NCI-H1092 (cell line): ENCODE results near the gene GNA14.
A peak's percentile ranks its signal among the peaks of the same experiment; 100 is the strongest.
"Not testable (repeated sequence)": the region's sequence is repeated elsewhere in the genome, so short reads cannot be mapped to it uniquely, and the experiment has no call there.

ENCODE experiments used
- DNase-seq: peaks from one replicate; lab custom pipeline; 2025; lab: John Stamatoyannopoulos, UW

GNA14 gene

DNA sequence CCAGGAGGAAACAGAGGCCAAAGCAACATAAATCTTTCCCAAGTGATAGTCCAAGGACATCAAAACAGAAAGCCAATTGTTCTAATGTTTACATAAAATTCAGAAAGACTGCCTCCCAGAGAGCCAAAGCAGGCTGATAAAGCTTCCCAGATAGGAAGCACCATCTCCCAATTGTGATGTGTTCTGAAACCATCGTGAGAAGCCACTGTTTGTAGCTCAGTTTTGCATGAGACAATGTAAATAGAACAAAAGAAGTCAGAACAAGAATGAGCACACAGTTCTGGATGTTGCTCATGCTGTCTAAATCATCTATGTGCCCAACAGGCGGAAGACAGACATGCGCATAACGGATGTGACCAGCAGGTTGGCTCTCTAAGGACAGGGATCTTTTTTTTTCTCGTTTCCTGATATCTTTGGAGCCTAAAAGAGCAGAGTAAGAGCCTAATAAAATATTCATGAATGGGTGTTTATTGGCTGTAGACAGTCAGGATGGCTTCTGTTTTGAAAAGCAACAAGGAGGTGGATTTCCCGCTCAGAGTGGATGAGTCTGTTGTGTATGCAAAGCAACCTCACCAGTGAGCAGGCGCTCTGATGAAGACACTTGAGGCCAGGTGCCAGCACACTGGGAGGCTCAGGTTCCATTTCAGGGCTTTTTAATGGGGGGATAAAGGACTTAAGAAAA lies 113.6 kb downstream of the GNA14 start:
- peak; percentile 15 for DNase-seq

DNA sequence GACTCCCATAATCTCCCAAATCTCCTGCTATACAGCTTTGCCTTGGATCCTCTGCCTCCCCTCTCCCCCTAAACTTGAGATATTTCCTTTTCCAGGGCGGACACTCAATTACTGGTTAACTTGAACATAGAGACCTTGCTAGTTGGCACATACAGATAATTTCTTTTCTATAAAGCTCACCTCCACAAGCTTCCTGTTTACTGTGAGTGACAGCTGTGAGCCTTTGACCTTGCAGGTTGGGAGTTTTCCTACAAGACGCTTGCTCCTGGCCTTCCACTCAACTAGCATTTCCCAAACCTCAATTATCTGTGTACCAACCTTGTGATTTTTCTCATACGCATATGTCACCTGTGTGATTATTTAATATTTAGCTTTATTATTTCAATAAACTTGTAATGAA lies 114.5 kb downstream of the GNA14 start:
- no peak for DNase-seq

DNA sequence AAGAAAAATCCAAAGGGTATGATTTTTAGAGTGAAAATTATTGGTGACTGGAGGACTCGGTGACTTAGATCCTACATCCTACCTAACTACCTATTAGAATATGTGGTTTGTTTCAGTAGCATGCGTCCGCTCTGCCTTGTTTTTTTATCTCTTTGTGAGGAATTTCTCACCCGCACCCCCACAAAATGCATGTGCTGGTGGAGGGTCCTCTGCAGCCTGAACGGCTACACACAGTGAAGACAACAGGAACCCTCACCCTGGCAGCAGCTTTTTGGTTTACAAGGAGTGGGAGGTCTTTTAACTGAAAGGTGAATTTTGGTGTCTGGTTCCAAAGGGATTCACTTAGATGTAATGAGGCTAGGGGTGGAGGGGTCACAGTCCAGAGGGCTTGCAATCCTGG lies 115.5 kb downstream of the GNA14 start:
- DNase-seq = no peak

DNA sequence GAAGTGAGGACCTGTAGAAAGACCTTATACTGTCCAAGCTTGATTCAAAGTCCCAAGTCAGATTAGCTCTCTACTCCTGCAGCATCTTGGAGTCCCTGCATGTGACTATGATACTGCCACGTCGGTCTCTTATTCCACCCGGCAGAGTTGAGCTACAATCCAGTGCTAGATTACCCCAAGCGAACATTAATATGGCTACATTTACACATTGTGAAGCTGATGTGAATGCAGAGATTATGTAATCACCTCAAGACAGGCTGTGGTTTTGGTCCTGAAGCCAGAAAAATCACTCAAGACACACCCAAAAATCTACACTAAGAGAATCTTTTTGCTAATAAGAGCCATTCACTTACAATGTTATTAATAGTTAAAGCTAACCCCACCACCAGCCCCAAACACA lies 116.7 kb downstream of the GNA14 start:
- DNase-seq = no peak

DNA sequence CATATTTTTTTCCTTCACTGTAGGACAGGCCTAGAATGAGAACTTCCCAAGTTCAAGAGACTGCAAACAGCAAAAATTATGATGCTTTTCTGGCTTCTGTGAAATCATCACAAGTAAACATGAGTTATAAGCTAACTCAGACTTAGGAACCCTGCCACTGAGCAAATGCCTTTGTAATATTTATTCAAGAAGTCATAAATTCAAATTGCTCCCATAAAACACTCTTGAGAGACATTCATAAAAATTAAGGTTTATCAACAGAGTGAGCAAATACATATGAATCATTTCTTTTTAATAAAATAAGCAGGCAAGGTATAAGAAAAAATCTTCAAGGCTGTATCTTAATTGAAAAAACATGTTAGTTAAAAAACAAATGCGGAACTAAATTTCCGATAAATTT lies 124.2 kb downstream of the GNA14 start:
- DNase-seq = no peak

DNA sequence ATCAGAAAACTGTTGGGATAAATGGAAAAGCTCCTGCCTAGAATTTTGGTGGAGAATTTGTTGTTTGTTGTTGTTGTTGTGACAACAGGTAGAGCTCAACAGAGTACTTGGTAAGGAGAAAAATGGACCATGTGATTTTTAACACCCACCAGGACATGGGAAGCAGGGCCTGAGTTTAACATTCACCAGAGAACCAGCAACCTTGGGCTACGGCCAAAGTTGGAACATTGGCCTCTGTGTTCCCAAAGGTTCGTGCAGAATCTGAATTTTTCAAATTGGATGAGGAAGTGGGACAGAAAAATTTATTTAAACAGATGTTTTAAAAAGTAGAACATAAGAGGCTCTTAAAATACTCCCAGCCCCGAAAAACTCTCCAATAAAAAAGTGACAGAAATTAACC lies 127.0 kb downstream of the GNA14 start:
- DNase-seq = no peak

DNA sequence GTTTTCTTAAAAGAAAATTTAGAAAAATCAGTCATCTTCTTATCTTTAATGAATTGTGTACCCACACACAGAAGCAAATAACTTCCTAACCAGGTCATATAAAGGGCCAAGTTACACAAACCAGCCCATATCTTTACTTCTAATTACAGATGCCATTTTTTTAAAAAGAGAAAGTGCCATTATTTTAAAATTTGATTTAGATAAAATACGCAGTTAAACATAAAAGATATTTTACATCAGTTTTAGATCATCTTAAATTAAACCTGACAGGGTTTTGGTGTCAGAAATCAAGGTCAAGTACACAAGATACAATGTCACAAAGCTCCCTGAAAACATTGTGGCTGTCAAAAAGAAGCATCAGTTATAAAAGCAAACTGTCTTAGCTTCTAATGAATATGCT lies 129.4 kb downstream of the GNA14 start:
- no peak for DNase-seq

DNA sequence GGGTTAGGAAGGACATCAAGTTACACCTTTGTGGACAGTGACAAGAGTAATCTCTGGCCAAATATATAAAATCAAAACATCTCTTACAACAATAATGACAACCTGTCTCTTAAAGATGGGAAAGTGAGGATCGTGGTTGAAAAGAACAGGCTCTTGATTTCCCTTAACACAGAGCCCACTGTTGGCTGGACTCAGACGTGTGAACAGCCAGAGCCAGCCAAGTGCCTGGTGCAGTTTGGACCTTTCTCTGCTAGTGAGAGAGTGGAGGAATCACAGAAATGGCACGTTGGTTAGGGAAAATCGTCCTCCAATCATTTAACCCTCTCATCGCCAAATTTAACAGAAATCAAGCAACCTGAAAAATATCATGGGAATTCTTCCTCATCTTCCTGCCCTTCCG lies 131.3 kb downstream of the GNA14 start:
- DNase-seq = no peak

DNA sequence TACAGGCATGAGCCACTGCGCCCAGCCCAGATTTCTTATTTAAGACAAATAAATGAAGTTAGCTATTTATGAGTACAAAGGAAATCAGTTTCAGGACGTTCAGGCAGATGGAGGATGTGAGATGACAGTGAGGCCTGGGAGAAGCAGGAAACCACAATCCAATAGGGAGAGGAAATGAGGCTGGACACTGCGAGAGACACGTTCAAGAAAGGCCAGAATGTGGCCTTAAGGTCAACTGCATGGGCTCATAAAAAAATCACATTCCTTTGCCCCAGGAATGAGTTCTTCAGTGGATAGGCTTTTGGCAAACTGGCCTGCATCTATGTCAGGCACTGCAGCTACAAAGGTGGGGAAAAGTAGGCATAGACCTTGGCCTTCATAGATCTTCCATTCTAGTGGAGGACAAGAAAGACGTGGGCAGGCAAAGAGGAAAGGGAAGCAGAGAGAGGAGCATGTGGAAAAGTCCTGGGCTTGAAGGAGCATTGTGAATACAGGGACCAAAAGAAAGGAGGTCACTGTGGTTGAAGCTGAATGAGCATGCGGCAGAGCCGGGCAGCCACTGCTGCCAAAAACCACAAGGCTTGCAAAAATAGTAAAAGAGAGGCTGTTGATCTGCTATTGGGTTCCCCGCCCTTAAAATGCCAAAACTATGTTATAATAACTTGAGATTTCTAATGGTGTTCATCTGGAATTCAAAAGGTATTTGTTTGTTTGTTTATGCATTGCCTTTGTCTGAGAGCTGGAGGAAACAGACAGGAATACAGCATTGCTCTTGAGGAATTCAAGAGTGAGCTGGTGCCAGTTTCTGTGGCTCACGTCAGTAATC lies 133.0 kb downstream of the GNA14 start:
- DNase-seq = no peak

DNA sequence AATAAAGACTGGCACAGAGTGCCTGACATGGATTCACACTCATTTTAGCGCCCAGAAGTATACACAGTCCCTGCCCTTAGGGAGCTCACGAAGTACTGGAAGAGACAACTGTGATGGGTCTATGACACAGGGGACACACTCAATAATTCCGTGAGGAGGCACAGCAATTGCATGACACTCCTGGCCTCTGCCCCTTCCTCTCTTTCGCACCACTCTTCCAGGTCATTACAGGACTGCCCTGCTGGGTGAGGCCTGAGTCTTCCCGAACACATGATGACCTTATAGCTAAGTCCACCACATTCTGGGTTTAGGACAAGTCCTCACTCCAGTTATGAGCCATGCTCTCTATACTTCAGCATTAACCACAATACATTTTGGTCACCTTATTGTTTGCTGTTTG lies 134.7 kb downstream of the GNA14 start:
- DNase-seq = no peak

DNA sequence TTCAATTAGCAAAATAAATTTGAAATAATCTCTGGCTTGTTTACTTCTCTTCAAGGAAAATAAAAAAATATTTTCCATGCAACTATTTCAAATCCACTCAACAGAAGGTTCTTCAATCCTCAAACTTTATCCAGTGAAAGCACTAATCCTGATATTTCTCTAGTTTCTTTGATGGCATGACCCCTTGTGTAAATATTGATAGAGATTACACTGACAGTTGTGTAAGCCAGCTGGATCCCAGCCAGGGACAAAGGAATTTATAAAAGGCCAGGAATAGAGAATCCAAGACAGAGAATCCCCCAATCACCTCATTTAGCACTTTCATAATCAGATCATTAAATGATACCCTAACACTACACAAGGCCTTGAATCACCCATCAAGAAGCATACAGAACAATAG lies 135.2 kb downstream of the GNA14 start:
- DNase-seq = no peak

DNA sequence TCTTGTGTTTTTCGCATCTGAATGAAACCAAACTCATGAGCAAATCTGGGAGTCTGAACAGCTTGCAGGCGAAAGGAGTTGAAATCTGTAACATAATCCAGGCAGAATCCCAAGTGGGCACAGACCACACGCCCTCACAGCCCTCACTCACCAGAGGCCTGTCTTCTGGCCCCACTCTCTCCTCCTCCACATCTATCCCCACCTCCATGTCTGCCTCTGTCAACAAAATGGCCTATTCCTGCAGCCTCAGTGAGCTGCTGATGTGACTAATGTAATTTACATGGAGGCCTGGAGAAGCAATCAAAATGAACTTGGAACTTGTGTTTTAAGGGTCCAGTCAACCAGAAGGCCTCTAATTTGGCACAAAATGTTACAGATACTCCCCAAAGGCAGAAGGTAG lies 136.6 kb downstream of the GNA14 start:
- DNase-seq = no peak

DNA sequence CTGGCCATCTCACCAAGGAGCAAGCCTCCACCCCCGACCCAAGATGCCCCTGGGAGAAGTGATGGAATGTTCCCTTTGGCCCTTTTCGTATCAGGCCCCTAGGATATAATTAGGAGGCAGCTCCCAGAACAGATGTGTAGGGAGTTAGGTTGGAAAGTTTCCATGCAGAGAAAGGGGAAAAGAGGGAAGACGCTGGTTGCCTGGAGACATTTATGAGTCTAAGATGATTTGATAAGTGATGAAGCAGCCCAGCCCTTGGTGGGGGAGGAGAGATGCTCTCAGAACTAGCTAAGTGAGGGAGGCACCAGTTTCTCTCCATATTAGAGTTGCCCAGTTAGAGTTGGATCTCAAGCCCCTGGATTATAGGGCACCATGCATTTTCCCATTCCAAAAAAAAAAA lies 137.5 kb downstream of the GNA14 start:
- DNase-seq = no peak

DNA sequence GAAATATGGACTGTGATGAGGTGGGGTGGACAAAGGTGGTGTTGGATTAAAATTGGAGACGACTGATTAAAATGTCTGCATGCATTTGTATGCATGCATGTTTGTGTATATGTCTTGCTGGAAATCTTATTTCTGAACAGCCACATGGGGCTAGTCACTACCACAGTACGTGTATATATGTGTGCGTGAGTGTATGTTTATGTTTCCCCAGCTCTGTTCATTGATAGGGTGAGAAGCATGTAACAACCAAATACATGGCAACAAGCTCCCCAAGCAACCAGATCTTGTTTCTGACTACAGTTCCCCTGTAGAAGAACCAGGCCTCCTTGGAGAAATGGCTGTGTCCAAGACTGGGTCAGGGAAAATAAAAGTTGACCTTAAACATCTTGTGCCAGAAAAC lies 139.7 kb downstream of the GNA14 start:
- no peak for DNase-seq

DNA sequence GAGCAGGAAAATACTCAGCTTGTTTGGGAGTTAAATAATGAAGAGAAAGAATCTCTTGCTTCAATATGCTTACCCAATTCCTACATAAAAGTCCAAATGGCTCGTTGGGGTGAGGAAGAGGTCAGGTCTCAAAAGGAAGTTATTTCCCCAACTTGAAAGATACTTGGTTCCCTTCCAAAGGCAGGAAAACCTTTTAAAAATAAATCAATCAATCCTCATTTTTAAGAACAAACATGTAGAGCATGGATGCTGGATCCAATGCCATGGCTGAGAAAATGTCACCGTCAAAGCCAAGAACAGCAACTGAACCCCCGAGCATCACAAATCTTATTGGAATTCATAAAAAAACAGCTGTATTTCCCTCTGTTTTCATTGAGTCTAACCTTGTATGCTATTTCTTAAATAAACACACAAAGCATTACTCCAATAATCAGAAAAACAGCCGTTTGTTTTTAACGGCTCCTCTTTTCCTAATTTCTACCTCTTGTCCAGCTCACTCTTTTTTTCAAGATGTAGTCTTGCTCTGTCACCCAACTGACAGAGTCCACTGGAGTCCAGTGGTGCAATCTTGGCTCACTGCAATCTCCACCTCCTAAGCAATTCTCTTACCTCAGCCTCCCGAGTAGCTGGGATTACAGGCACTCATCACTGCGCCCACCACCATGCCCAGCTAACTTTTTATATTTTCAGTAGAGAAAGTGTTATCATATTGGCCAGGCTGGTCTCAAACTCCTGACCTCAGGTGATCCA lies 140.7 kb downstream of the GNA14 start:
- no peak for DNase-seq

DNA sequence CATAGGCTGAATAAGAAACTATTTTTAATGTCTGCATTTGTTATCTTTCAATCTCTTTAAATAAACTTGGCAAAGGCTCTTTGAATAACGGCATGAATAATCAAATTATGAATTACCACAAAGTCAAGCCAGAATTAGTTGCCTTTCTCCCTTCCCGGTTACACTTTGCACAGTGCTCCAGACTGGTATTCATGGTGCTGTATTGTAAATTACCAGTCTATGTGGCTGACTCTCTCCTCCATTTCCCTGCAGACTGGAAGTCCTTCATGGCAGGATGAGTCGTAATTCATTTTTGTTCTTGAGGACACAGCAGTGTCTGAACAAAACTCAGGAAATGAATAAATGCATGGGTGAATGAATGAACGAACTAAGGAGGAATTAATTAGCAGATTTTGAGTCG lies 142.9 kb downstream of the GNA14 start:
- DNase-seq = no peak

DNA sequence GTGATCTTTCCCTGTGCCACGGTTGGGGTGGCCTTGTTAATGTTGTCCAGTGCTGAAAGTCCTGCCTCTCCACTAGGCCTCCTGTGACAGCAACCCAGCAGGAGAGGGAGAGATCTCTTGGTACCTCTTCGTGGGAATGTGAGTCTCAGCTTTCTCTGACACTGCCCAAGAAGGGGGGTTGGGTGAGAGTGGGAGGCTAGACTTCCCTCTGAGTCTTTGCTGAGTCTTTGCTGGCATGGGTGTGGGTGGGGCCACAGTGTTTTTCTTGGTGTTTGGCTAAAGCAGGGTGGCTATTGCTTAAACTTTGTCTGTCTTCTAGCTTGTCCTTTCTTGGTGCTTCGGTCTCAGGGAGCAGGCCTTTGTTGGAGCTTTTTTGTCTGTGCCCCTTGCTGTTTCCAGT lies 145.6 kb downstream of the GNA14 start:
- DNase-seq = no peak

DNA sequence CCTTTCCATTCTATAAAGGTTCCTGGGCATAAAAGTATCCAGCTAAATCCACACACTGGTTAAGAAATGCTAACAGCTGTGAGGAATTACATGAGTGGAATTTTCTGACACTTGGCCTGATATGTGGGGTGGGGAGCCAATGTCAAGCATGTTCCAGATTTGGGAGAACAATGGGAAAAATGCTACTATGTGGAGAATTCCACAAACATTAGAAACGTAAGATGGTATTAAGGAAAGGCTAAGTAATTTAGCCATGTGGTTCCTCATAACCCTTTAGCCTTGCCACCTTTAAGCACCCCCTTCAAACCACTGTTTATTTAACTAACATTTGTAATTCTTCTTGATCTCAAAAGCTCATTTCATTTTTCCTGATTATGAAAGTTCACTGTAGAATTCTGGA lies 149.2 kb downstream of the GNA14 start:
- no peak for DNase-seq

DNA sequence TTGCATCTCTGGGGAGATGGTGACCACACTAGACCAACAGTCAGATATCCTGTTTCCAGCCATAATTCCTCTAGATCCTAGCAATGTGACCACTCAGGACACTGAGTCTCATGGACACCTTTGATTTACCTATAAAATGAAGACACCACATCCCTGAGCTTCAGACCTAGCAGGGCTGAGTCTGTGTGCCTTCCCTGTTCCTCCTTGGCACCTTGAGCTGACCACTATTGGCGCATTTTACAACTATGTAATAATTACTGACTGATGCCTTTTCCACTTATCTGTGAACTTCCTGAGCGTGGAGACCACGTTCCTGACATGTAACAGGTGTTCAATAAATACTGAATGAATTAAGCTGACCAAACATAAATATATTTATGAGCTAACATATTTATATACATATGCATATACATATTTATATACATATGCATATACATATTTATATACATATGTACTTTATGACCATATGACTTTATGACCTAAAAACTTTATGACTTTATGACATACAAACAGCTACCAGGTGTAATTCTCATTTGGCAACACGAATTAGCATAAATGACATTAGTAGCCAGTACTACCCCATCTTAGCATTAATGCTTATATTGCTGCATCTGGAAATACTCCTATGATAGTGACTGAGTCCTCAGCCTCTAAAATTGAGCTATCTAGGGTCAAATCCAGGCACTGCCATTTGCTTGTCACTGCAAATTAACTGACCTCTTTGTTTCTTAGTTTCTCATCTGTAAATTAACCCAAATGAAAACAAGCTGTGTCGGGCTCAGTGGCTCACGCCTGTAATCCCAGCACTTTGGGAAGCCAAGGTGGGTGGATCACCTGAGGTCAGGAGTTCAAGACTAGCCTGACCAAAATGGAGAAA lies 150.6 kb downstream of the GNA14 start:
- no peak for DNase-seq

DNA sequence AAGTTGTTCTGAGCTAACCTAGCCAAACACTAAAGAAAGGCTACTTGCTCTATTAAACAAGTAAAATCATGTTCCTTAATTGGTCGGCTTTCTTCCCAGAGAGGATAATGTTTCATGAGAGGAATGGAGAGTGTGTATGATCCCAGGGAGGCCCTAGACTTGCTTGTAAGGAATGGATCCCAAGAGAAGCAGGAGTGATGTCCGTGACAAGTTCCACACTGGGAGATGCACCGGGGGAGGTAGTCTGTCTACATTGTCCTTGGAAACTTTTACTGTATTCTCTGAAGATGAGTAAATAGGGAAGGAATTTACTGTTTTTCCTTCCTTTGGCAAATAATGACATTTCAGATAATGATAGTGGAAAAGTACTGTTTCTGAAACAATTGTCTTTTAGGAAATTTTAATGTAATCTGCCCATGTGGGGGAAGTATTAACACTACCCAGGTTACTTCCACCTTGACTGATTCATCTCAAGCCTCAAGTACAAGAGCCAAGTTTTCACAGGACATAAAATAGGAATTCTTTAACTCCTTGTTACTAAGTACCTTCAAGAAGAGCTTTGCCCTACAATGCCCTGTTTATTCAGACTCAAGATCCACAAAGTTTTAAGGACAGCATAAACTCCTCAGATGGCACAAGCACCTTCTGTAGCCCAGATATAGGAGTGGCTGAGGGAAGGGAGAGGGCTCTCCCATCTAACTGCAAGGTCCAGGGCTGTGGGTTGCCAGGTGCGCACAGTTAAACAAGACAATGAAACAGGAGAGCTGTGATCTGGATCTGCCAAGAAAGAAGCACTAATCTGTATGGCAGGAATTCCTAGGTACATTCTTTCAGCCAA lies 152.1 kb downstream of the GNA14 start:
- no peak for DNase-seq

DNA sequence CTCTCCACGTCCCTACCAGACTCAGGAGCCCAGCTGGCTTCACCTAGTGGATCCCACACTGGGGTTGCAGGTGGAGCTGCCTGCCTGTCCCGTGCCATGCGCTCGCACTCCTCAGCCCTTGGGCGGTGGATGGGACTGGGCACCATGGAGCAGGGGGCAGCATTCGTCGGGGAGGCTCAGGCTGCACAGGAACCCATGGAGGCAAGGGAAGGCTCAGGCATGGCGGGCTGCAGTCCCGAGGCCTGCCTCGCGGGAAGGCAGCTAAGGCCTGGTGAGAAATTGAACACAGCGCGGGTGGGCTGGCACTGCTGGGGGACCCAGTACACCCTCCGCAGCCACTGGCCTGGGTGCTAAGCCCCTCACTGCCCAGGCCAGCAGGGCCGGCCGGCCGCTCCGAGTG lies 157.8 kb downstream of the GNA14 start:
- DNase-seq = not testable (repeated sequence)
